Stomach (tissue), 9 donors: ENCODE results near the gene SLC36A1. TPM values are rescaled to one million over a fixed set of nuclear protein-coding genes. Genes with fewer than 3 reads are reported as not detected.

Experiments
- DNase-seq, 2 donors: peaks; one replicate each; pipeline versions ENCODE4 v3.0.0 to v3.0.0-alpha.2; 2013 to 2019
- H3K27ac ChIP-seq, 5 donors: fragments of 200-600 bp in 4 of 5; sonication (generic) in 4 of 5; one replicate each; pipeline ENCODE4 v1.5.1; 2013 to 2019; ENCODE audit warnings: mild to moderate bottlenecking in 1 of 5, moderate library complexity in 1 of 5
- H3K27me3 ChIP-seq, 3 donors: fragments of 200-600 bp; sonication (generic); one replicate each; pipeline ENCODE4 v1.5.1; 2017 to 2019; ENCODE audit warnings: mixed run types in 1 of 3
- H3K36me3 ChIP-seq, 4 donors: fragments of 200-600 bp; sonication (generic); 1 replicate in 3 of 4; 2 replicates in 1 of 4; pipeline ENCODE4 v1.5.1; 2016 to 2019
- H3K4me1 ChIP-seq, 4 donors: fragments of 200-600 bp; sonication (generic); one replicate each; pipeline ENCODE4 v1.5.1; 2016 to 2019
- H3K4me3 ChIP-seq, 4 donors: fragments of 200-600 bp; sonication (generic) in 3 of 4; one replicate each; pipeline ENCODE4 v1.5.1; 2016 to 2019; ENCODE audit warnings: mild to moderate bottlenecking in 1 of 4
- H3K9me3 ChIP-seq, 4 donors: fragments of 200-600 bp; sonication (generic); one replicate each; pipeline ENCODE4 v1.5.1; 2016 to 2019
- CTCF ChIP-seq, 7 experiments: fragments of 450-650 bp in 4 of 7; fragments of 200-600 bp in 3 of 7; sonication (generic) in 3 of 7; IDR thresholded peaks; one replicate each; pipeline ENCODE4 v1.5.1; 2016 to 2019; ENCODE audit warnings: antibody characterized with exemption in 7 of 7, control low read depth in 2 of 7, mild to moderate bottlenecking in 1 of 7
- EP300 ChIP-seq: sonication (generic); formaldehyde crosslinking; IDR thresholded peaks from one replicate; pipeline ENCODE4 v1.6.1; 2017; ENCODE audit warnings: antibody characterized with exemption
- POLR2A ChIP-seq, 4 donors: fragments of 450-650 bp; IDR thresholded peaks; one replicate each; pipeline ENCODE4 v1.6.1; 2016; ENCODE audit warnings: antibody characterized with exemption in 4 of 4, control low read depth in 2 of 4, mild to moderate bottlenecking in 1 of 4, moderate library complexity in 1 of 4
- POLR2AphosphoS5 ChIP-seq, 3 donors: sonication (generic); formaldehyde crosslinking; IDR thresholded peaks; one replicate each; pipeline ENCODE4 v1.6.1; 2016; ENCODE audit warnings: antibody characterized with exemption in 3 of 3
- WGBS, 5 donors: extraction: QIAGEN DNeasy Blood & Tissue Kit in 3 of 5; methylation state at CpG; one replicate each; pipeline versions ENCODE4 v1.1.5 to v1.1.7; 2013 to 2018; 5-methylcytosine and 5-hydroxymethylcytosine counted together
- intact Hi-C: fragments of 100-400 bp; cut with DNase I; formaldehyde crosslinking; loops from one replicate; pipeline ENCODE4 v1.15.1; 2023; ENCODE audit warnings: low total_unique reads
- polyA plus RNA-seq, 3 donors: library from polyadenylated mRNA; stranded (reverse); fragments of 200-250 nt; gene quantifications; one replicate each; pipeline ENCODE4 v1.2.3, GENCODE V29; 2013
- small RNA-seq, 4 donors: library from RNA; depleted of rRNA; stranded (forward); fragments of <200 nt; gene quantifications; one replicate each; pipeline ENCODE3, GENCODE V24; 2016
- total RNA-seq, 5 donors: library from RNA; depleted of rRNA; stranded (reverse); fragments of >200 nt; gene quantifications; one replicate each; pipeline versions ENCODE4 v1.1.0 to v1.2.3, GENCODE V29; 2014 to 2016
- donor health status: healthy with polysubstance abuse.
- donor health status: Bipolar disorder and iron deficiency.
- donor health status: healthy.

Gene SLC36A1
- total and polyA plus RNA-seq, 8 donors = 1.2 to 27.8 (median 6.2) TPM

- no peak for DNase-seq
- Histone ChIP-seq H3K4me1 (no peaks in the 10 kb centered on the region), H3K36me3 (no peaks in the 10 kb centered on the region), H3K4me3 (no peak overlapping the region), H3K27me3 (no peaks in the 10 kb centered on the region), H3K27ac (no peak overlapping the region), H3K9me3 (no peaks in the 10 kb centered on the region)
- WGBS, 5 donors = 68 to 86% (median 79%) methylated on average over 4 of the region's 4 CpGs
- intact Hi-C loops = no loop called here
- TF ChIP-seq POLR2A (IDR thresholded peaks at IDR 0.05) = no peak
Measured at GRCh38 chr5:151537044-151537443, 89.6 kb downstream of the SLC36A1 start.

GRCh38 chr5:151541571-151541970 lies 94.2 kb downstream of the SLC36A1 start:
- TF ChIP-seq POLR2A (IDR thresholded peaks at IDR 0.05) (no peak), CTCF (IDR thresholded peaks at IDR 0.05) (no peak), POLR2AphosphoS5 (IDR thresholded peaks at IDR 0.05) (no peak), EP300 (no peak)
- no peak for DNase-seq
- H3K4me3 ChIP-seq = no peak overlapping the region
- intact Hi-C loops = no loop called here
- H3K27ac ChIP-seq = no peak overlapping the region
- no peaks in the 10 kb centered on the region for H3K9me3 ChIP-seq
- WGBS, 5 donors = 81 to 85% (median 83%) methylated on average over 2 of the region's 2 CpGs
- no peaks in the 10 kb centered on the region for H3K36me3 ChIP-seq
- no peaks in the 10 kb centered on the region for H3K27me3 ChIP-seq
- H3K4me1 ChIP-seq = no peaks in the 10 kb centered on the region

Small RNAs within 50 kb of the gene (small RNA-seq; reads per million reads assigned to genes)
- gene MIR6499 (0 reads per million in 4 donors), gene RNA5SP197 (0 reads per million in 4 donors)

Other genes with a start within 250 kb of the SLC36A1 start
- 100 to 1,000 TPM in 1 of 5 donors, 10 to 100 TPM in 3, 1 to 10 TPM in 1; 5.5 to 173 (median 36.2) TPM for gene CCDC69, start 223.5 kb upstream of the SLC36A1 start, total RNA-seq
- 10 to 100 TPM; 24.9 to 33.4 (median 28.6) TPM for gene CCDC69, start 223.5 kb upstream of the SLC36A1 start, polyA plus RNA-seq
- 10 to 100 TPM in 4 of 5 donors, 1 to 10 TPM in 1; 3.5 to 57.2 (median 21.4) TPM for gene GM2A, start 194.4 kb upstream of the SLC36A1 start, total RNA-seq
- gene GM2A, start 194.4 kb upstream of the SLC36A1 start, polyA plus RNA-seq = 10 to 100 TPM in 1 of 3 donors, 1 to 10 TPM in 2; 3.2 to 27.7 (median 9.2) TPM
- not detected for gene SLC36A3, start 143.8 kb upstream of the SLC36A1 start, total RNA-seq
- gene SLC36A3, start 143.8 kb upstream of the SLC36A1 start, polyA plus RNA-seq = not detected
- not detected for gene SLC36A2, start 100.0 kb upstream of the SLC36A1 start, total RNA-seq
- not detected for gene SLC36A2, start 100.0 kb upstream of the SLC36A1 start, polyA plus RNA-seq
- 1 to 10 TPM in 1 of 5 donors, under 1 TPM in 2, not detected in 2; 0.18 to 4.5 (median 0.58) TPM for gene FAT2, start 143.7 kb downstream of the SLC36A1 start, total RNA-seq
- gene FAT2, start 143.7 kb downstream of the SLC36A1 start, polyA plus RNA-seq = 10 to 100 TPM in 1 of 3 donors, not detected in 2; 16.8 TPM
- 1,000 to 10,000 TPM in 1 of 5 donors, 100 to 1,000 TPM in 3, 10 to 100 TPM in 1; 36.2 to 1,348 (median 170) TPM for gene SPARC, start 239.3 kb downstream of the SLC36A1 start, total RNA-seq
- gene SPARC, start 239.3 kb downstream of the SLC36A1 start, polyA plus RNA-seq = 10 to 100 TPM; 80.9 to 87.7 (median 86.7) TPM